Adrenal gland (tissue), 5 donors: Measurements from ENCODE around the gene C1QL3.

Experiments used
- POLR2A ChIP-seq, 2 donors: fragments of 450-650 bp; IDR thresholded peaks; one replicate each; pipeline ENCODE4 v1.6.1; 2017; ENCODE audit warnings: antibody characterized with exemption in 2 of 2, mild to moderate bottlenecking in 2 of 2, moderate library complexity in 1 of 2
- TF ChIP-seq, protein P1 (sequence below), 6 experiments: fragments of 450-650 bp in 4 of 6; fragments of 200-600 bp in 2 of 6; sonication (generic) in 1 of 6; IDR thresholded peaks; 1 replicate in 5 of 6; 2 replicates in 1 of 6; pipeline versions ENCODE4 v1.5.1 to v1.8.0; 2016 to 2021; ENCODE audit warnings: antibody characterized with exemption in 6 of 6, mild to moderate bottlenecking in 2 of 6, moderate library complexity in 1 of 6
- donor health status: DM: no; HTN: no; CAD: no.

DNA sequence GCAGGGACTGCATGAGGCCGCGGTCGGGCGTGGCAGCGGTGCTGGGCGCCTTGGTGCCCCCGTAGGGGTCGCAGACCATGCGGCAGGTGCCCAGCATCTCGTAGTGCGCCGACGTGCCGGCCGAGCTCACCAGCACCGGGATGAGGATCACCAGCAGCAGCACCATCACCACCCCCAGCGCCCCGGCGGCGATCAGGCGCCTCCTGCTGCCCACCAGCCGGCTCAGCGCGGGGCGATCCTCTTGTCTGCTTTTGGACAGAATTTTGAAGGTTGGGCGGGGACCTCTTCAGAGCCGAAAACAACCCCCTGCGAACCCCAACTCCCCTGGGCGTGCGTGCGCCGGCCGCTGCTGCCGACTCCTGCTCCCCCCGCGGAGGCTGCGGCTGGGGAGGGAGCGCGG is 779 bp downstream of the C1QL3 start:
- TF ChIP-seq, protein P1, sequence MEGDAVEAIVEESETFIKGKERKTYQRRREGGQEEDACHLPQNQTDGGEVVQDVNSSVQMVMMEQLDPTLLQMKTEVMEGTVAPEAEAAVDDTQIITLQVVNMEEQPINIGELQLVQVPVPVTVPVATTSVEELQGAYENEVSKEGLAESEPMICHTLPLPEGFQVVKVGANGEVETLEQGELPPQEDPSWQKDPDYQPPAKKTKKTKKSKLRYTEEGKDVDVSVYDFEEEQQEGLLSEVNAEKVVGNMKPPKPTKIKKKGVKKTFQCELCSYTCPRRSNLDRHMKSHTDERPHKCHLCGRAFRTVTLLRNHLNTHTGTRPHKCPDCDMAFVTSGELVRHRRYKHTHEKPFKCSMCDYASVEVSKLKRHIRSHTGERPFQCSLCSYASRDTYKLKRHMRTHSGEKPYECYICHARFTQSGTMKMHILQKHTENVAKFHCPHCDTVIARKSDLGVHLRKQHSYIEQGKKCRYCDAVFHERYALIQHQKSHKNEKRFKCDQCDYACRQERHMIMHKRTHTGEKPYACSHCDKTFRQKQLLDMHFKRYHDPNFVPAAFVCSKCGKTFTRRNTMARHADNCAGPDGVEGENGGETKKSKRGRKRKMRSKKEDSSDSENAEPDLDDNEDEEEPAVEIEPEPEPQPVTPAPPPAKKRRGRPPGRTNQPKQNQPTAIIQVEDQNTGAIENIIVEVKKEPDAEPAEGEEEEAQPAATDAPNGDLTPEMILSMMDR (IDR thresholded peaks at IDR 0.05) = no peak
- TF ChIP-seq POLR2A (IDR thresholded peaks at IDR 0.05) = no peak
